ENCODE data around the gene MAML2. TPM values are rescaled to one million over a fixed set of nuclear protein-coding genes. Genes with fewer than 3 reads are reported as not detected.

Gene MAML2
- total and polyA plus RNA-seq, 2 experiments from 2014 or later, result 2.0 to 7.1 TPM

- TF ChIP-seq STAT1 (IDR thresholded peaks at IDR 0.05; ENCODE audit: unreplicated experiment) (no peak), POLR2AphosphoS5 (IDR thresholded peaks at IDR 0.05; ENCODE audit: low read depth) (no peak), CTCF (conservative IDR thresholded peaks at IDR 0.05; ENCODE audit: low read depth in 2 of 2) (no peak), ZNF331 (CRISPR knock-in tag; IDR thresholded peaks at IDR 0.05; ENCODE audit: low read depth) (no peak)
Observed at GRCh38 chr11:96292291-96293010, 50.5 kb downstream of the MAML2 start (continued).

- ATAC-seq, result no peak
- Mint-ChIP-seq H3K9me3 (peaks cover 3% of the 10 kb centered on the region; the same call in 1 of the 3 replicates), H3K27me3 (ENCODE audit: insufficient read depth, low read depth, poor library complexity) (no peaks in the 10 kb centered on the region), H3K4me3 (no peak overlapping the region), H3K4me1 (peaks cover 15% of the 10 kb centered on the region), H3K36me3 (ENCODE audit: low read depth) (no peaks in the 10 kb centered on the region), H3K27ac (no peak overlapping the region)
- no peaks in the 10 kb centered on the region for H3K4me1 ChIP-seq (ENCODE audit: insufficient read depth)
- no peaks in the 10 kb centered on the region for H3K9me2 ChIP-seq (ENCODE audit: insufficient read depth)
- H3K79me2 ChIP-seq (replicated peaks; ENCODE audit: insufficient read depth), result no peaks in the 10 kb centered on the region
- no peak overlapping the region for H3K4me3 ChIP-seq
- no peaks in the 10 kb centered on the region for H4K20me1 ChIP-seq (replicated peaks; ENCODE audit: insufficient read depth)
- H3K27me3 ChIP-seq (ENCODE audit: insufficient read depth), result no peaks in the 10 kb centered on the region
- H3K4me2 ChIP-seq, result no peak overlapping the region
- no peaks in the 10 kb centered on the region for H3K36me3 ChIP-seq (ENCODE audit: insufficient read depth)
- H2AFZ ChIP-seq, result no peak overlapping the region
- no peak for DNase-seq (ENCODE audit: low spot score)
- H3F3A ChIP-seq (replicated peaks; ENCODE audit: low read depth), result no peaks in the 10 kb centered on the region
- TF ChIP-seq ETS1 (IDR thresholded peaks at IDR 0.05), result no peak
- no peak overlapping the region for H3K27ac ChIP-seq (ENCODE audit: low read depth)
Observed at GRCh38 chr11:96290631-96291030, 52.4 kb downstream of the MAML2 start.

GRCh38 chr11:96290031-96290430, 53.0 kb downstream of the MAML2 start:
- no peak for DNase-seq (ENCODE audit: low spot score)
- TF ChIP-seq STAT1 (IDR thresholded peaks at IDR 0.05; ENCODE audit: unreplicated experiment), result no peak
- no peak for TF ChIP-seq POLR2AphosphoS5 (IDR thresholded peaks at IDR 0.05; ENCODE audit: low read depth)
- no peak for TF ChIP-seq CTCF (conservative IDR thresholded peaks at IDR 0.05; ENCODE audit: low read depth in 2 of 2)
- no peak for TF ChIP-seq NANOG (IDR thresholded peaks at IDR 0.05; ENCODE audit: borderline replicate concordance)
- TF ChIP-seq REST (IDR thresholded peaks at IDR 0.05; ENCODE audit: unreplicated experiment), result no peak
- no peak for TF ChIP-seq ZNF114 (CRISPR knock-in tag; IDR thresholded peaks at IDR 0.05)
- no peak for TF ChIP-seq EZH2 (IDR thresholded peaks at IDR 0.05; ENCODE audit: low read depth, unreplicated experiment)
- no peak for TF ChIP-seq EZH2phosphoT487 (IDR thresholded peaks at IDR 0.05; ENCODE audit: unreplicated experiment)
- no peak for TF ChIP-seq CREB1 (CRISPR knock-in tag; IDR thresholded peaks at IDR 0.05; ENCODE audit: low read depth)
- no peak for TF ChIP-seq ZNF331 (CRISPR knock-in tag; IDR thresholded peaks at IDR 0.05; ENCODE audit: low read depth)
- no peak for TF ChIP-seq JUNB (IDR thresholded peaks at IDR 0.05; ENCODE audit: unreplicated experiment)
- no peak for TF ChIP-seq ETS1 (IDR thresholded peaks at IDR 0.05)
- H3K79me2 ChIP-seq (replicated peaks; ENCODE audit: insufficient read depth), result no peaks in the 10 kb centered on the region; the same call in 1 of the 2 replicates

More at GRCh38 chr11:96290031-96290430, 53.0 kb downstream of the MAML2 start:
- Histone ChIP-seq H3K27ac (ENCODE audit: low read depth) (no peak overlapping the region), H3F3A (replicated peaks; ENCODE audit: low read depth) (no peaks in the 10 kb centered on the region), H4K20me1 (replicated peaks; ENCODE audit: insufficient read depth) (no peaks in the 10 kb centered on the region), H3K4me1 (ENCODE audit: insufficient read depth) (no peaks in the 10 kb centered on the region), H3K36me3 (ENCODE audit: insufficient read depth) (no peaks in the 10 kb centered on the region), H3K27me3 (ENCODE audit: insufficient read depth) (no peaks in the 10 kb centered on the region), H3K9me2 (ENCODE audit: insufficient read depth) (no peaks in the 10 kb centered on the region), H3K4me2 (no peak overlapping the region), H2AFZ (no peak overlapping the region), H3K4me3 (no peak overlapping the region)
- no peak for ATAC-seq
- Mint-ChIP-seq H3K36me3 (ENCODE audit: low read depth) (no peaks in the 10 kb centered on the region), H3K4me3 (no peak overlapping the region), H3K9me3 (peaks cover 3% of the 10 kb centered on the region; the same call in 2 of the 3 replicates), H3K27ac (no peak overlapping the region), H3K27me3 (ENCODE audit: insufficient read depth, low read depth, poor library complexity) (no peaks in the 10 kb centered on the region), H3K4me1 (peaks cover 14% of the 10 kb centered on the region)

Measured in GM23338 (cell line).